Measurements from ENCODE around the gene FBXW2.

- TF ChIP-seq, protein P1, sequence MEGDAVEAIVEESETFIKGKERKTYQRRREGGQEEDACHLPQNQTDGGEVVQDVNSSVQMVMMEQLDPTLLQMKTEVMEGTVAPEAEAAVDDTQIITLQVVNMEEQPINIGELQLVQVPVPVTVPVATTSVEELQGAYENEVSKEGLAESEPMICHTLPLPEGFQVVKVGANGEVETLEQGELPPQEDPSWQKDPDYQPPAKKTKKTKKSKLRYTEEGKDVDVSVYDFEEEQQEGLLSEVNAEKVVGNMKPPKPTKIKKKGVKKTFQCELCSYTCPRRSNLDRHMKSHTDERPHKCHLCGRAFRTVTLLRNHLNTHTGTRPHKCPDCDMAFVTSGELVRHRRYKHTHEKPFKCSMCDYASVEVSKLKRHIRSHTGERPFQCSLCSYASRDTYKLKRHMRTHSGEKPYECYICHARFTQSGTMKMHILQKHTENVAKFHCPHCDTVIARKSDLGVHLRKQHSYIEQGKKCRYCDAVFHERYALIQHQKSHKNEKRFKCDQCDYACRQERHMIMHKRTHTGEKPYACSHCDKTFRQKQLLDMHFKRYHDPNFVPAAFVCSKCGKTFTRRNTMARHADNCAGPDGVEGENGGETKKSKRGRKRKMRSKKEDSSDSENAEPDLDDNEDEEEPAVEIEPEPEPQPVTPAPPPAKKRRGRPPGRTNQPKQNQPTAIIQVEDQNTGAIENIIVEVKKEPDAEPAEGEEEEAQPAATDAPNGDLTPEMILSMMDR (IDR thresholded peaks at IDR 0.05) = no peak
- no peak for TF ChIP-seq ZFX (IDR thresholded peaks at IDR 0.05; ENCODE audit: borderline replicate concordance)
Measured at GRCh38 chr9:120720404-120720803, 72.8 kb downstream of the FBXW2 start.

All from 22Rv1 (cell line).